ENCODE data around the gene SRP68.

- TF ChIP-seq CTCF (IDR thresholded peaks at IDR 0.05) (no peak), POLR2A (IDR thresholded peaks at IDR 0.05) (no peak)
These were observed 11.3 kb upstream of the SRP68 start for GRCh38 chr17:76083536-76084182.

Data from Peyer's patch (tissue), 4 donors.